ENCODE results near the gene ZNF491. TPM values are rescaled to one million over a fixed set of nuclear protein-coding genes. Genes with fewer than 3 reads are reported as not detected.

ZNF491 gene
- total and polyA plus RNA-seq, 2 of the 8 experiments (the other 6 are each of a cell fraction or from before 2014, with no cell fraction given): 0.18 to 0.78 TPM

DNA sequence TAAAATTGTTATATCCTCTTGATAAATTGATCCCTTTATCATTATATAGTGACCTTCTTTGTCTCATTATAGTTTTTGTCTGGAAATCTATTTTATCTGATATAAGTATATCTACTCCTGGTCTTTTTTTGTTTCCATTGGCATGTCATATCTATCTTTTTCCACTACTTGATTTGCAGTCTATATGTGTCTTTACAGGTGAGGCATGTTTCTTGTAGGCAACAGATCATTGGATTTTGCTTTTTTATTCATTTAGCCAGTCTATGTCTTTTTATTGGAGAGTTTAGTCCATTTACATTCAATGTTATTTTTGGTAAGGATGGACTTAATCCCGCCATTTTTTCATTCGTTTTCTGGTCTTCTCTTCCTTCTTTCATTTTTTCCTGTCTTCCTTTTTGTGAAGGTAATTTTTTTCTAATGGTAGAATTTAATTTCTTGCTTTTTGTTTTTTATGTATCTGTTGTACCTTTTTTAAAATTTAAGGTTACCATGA is 46.0 kb upstream of the ZNF491 start (continued):
- TF ChIP-seq, protein P1, sequence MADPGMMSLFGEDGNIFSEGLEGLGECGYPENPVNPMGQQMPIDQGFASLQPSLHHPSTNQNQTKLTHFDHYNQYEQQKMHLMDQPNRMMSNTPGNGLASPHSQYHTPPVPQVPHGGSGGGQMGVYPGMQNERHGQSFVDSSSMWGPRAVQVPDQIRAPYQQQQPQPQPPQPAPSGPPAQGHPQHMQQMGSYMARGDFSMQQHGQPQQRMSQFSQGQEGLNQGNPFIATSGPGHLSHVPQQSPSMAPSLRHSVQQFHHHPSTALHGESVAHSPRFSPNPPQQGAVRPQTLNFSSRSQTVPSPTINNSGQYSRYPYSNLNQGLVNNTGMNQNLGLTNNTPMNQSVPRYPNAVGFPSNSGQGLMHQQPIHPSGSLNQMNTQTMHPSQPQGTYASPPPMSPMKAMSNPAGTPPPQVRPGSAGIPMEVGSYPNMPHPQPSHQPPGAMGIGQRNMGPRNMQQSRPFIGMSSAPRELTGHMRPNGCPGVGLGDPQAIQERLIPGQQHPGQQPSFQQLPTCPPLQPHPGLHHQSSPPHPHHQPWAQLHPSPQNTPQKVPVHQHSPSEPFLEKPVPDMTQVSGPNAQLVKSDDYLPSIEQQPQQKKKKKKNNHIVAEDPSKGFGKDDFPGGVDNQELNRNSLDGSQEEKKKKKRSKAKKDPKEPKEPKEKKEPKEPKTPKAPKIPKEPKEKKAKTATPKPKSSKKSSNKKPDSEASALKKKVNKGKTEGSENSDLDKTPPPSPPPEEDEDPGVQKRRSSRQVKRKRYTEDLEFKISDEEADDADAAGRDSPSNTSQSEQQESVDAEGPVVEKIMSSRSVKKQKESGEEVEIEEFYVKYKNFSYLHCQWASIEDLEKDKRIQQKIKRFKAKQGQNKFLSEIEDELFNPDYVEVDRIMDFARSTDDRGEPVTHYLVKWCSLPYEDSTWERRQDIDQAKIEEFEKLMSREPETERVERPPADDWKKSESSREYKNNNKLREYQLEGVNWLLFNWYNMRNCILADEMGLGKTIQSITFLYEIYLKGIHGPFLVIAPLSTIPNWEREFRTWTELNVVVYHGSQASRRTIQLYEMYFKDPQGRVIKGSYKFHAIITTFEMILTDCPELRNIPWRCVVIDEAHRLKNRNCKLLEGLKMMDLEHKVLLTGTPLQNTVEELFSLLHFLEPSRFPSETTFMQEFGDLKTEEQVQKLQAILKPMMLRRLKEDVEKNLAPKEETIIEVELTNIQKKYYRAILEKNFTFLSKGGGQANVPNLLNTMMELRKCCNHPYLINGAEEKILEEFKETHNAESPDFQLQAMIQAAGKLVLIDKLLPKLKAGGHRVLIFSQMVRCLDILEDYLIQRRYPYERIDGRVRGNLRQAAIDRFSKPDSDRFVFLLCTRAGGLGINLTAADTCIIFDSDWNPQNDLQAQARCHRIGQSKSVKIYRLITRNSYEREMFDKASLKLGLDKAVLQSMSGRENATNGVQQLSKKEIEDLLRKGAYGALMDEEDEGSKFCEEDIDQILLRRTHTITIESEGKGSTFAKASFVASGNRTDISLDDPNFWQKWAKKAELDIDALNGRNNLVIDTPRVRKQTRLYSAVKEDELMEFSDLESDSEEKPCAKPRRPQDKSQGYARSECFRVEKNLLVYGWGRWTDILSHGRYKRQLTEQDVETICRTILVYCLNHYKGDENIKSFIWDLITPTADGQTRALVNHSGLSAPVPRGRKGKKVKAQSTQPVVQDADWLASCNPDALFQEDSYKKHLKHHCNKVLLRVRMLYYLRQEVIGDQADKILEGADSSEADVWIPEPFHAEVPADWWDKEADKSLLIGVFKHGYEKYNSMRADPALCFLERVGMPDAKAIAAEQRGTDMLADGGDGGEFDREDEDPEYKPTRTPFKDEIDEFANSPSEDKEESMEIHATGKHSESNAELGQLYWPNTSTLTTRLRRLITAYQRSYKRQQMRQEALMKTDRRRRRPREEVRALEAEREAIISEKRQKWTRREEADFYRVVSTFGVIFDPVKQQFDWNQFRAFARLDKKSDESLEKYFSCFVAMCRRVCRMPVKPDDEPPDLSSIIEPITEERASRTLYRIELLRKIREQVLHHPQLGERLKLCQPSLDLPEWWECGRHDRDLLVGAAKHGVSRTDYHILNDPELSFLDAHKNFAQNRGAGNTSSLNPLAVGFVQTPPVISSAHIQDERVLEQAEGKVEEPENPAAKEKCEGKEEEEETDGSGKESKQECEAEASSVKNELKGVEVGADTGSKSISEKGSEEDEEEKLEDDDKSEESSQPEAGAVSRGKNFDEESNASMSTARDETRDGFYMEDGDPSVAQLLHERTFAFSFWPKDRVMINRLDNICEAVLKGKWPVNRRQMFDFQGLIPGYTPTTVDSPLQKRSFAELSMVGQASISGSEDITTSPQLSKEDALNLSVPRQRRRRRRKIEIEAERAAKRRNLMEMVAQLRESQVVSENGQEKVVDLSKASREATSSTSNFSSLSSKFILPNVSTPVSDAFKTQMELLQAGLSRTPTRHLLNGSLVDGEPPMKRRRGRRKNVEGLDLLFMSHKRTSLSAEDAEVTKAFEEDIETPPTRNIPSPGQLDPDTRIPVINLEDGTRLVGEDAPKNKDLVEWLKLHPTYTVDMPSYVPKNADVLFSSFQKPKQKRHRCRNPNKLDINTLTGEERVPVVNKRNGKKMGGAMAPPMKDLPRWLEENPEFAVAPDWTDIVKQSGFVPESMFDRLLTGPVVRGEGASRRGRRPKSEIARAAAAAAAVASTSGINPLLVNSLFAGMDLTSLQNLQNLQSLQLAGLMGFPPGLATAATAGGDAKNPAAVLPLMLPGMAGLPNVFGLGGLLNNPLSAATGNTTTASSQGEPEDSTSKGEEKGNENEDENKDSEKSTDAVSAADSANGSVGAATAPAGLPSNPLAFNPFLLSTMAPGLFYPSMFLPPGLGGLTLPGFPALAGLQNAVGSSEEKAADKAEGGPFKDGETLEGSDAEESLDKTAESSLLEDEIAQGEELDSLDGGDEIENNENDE (IDR thresholded peaks at IDR 0.05; ENCODE audit: insufficient replicate concordance, low read length): no peak
- TF ChIP-seq MAFK (IDR thresholded peaks at IDR 0.05; ENCODE audit: low read depth, low read length) (no peak), BRCA1 (IDR thresholded peaks at IDR 0.05; ENCODE audit: low read depth, low read length) (no peak), SAP30 (IDR thresholded peaks at IDR 0.05; ENCODE audit: insufficient read depth, insufficient replicate concordance, low read length) (no peak), NANOG (IDR thresholded peaks at IDR 0.05; ENCODE audit: insufficient read depth, low read depth, low read length, poor library complexity, severe bottlenecking) (no peak), POLR2A (IDR thresholded peaks at IDR 0.05; ENCODE audit: control extremely low read depth in 1 of 2, low read depth in 2 of 2, low read length in 2 of 2) (no peak)

All from H1 (cell line).